Loucy (cell line): ENCODE measurements around the gene ZNF579.

ENCODE experiments used
- CTCF ChIP-seq: fragments of 200-600 bp; sonication (generic); conservative IDR thresholded peaks from 2 replicates; pipeline ENCODE4 v1.5.1; 2014; ENCODE audit warnings: mild to moderate bottlenecking, antibody characterized with exemption, low read length
- EZH2phosphoT487 ChIP-seq: fragments of 200-600 bp; IDR thresholded peaks from 2 replicates; pipeline ENCODE4 v1.6.1; 2018; ENCODE audit warnings: antibody characterized with exemption, mild to moderate bottlenecking, moderate library complexity, borderline replicate concordance

DNA sequence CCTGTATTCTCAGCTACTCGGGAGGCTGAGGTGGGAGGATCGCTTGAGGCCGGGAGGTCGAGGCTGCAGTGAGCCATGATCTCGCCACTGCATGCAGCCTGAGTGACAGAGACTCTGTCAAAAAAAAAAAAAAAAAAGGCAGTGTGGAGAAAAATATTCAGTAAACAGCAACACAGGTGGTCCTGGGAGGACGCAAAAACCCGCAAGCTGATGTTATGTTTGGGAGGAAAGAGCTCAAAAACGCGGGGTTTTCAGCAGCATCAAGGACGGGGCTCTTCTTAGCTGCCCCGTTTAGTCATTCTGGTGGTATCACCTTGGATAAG is 44.3 kb upstream of the ZNF579 start:
- no peak for TF ChIP-seq CTCF
- TF ChIP-seq EZH2phosphoT487, result no peak
